Heart left ventricle (tissue), 16 donors: ENCODE results near the gene BAIAP2. TPM values are rescaled to one million over a fixed set of nuclear protein-coding genes. Genes with fewer than 3 reads are reported as not detected.

Source experiments
- ATAC-seq, 4 donors: fragments of 200-7000 bp; cut with Tn5 transposase; one replicate each; pipeline ENCODE4 v1.9.1; 2020 to 2022; ENCODE audit warnings: moderate library complexity in 4 of 4, mild to moderate bottlenecking in 3 of 4, moderate number of reproducible peaks in 1 of 4
- DNase-seq, 5 donors: peaks; one replicate each; pipeline ENCODE4 v3.0.0-alpha.2; 2020
- H3K27ac ChIP-seq, 12 donors: fragments of 200-600 bp; sonication (generic) in 4 of 12; one replicate each; pipeline versions ENCODE4 v1.5.0 to v1.8.0; 2016 to 2022; ENCODE audit warnings: mild to moderate bottlenecking in 2 of 12
- H3K27me3 ChIP-seq, 9 donors: fragments of 200-600 bp; sonication (generic) in 2 of 9; one replicate each; pipeline versions ENCODE4 v1.5.1 to v1.8.0; 2016 to 2022; ENCODE audit warnings: mild to moderate bottlenecking in 3 of 9
- H3K36me3 ChIP-seq, 9 donors: fragments of 200-600 bp; sonication (generic) in 2 of 9; one replicate each; pipeline versions ENCODE4 v1.5.0 to v1.8.0; 2018 to 2022; ENCODE audit warnings: mild to moderate bottlenecking in 2 of 9
- H3K4me1 ChIP-seq, 12 donors: fragments of 200-600 bp; sonication (generic) in 4 of 12; one replicate each; pipeline versions ENCODE4 v1.5.0 to v1.8.0; 2016 to 2022; ENCODE audit warnings: mild to moderate bottlenecking in 3 of 12
- H3K4me3 ChIP-seq, 12 donors: fragments of 200-600 bp; sonication (generic) in 4 of 12; one replicate each; pipeline versions ENCODE4 v1.5.0 to v1.8.0; 2017 to 2022; ENCODE audit warnings: mild to moderate bottlenecking in 9 of 12, moderate library complexity in 4 of 12
- H3K9me3 ChIP-seq, 12 donors: fragments of 200-600 bp; sonication (generic) in 4 of 12; one replicate each; pipeline versions ENCODE4 v1.5.0 to v1.8.0; 2016 to 2022; ENCODE audit warnings: mild to moderate bottlenecking in 1 of 12
- CTCF ChIP-seq, 12 donors: fragments of 200-600 bp; sonication (generic) in 4 of 12; IDR thresholded peaks; one replicate each; pipeline versions ENCODE4 v1.5.0 to v1.8.0; 2018 to 2022; ENCODE audit warnings: antibody characterized with exemption in 12 of 12, mild to moderate bottlenecking in 5 of 12
- POLR2A ChIP-seq, 2 donors: fragments of 450-650 bp; IDR thresholded peaks; one replicate each; pipeline ENCODE4 v1.6.1; 2017; ENCODE audit warnings: antibody characterized with exemption in 2 of 2, mild to moderate bottlenecking in 2 of 2, moderate library complexity in 2 of 2
- WGBS, 4 donors: extraction: QIAGEN DNeasy Blood & Tissue Kit in 2 of 4; methylation state at CpG; one replicate each; pipeline versions ENCODE4 v1.1.5 to v1.1.7; 2013 to 2018; 5-methylcytosine and 5-hydroxymethylcytosine counted together
- intact Hi-C, 10 donors: fragments of 100-400 bp; cut with DNase I; formaldehyde crosslinking; loops; one replicate each; pipeline versions ENCODE4 v1.11.1 to v1.14.2; 2022
- polyA plus RNA-seq, 2 donors: library from polyadenylated mRNA; stranded (reverse); fragments of 200-250 nt; gene quantifications; one replicate each; pipeline ENCODE4 v1.2.3, GENCODE V29; 2013
- total RNA-seq, 9 donors: library from RNA; depleted of rRNA in 2 of 9; stranded (reverse); fragments of >200 nt in 2 of 9; fragmentation: NEBNext Ultra II Directional in 3 of 9; extraction: Animal tissue kit (Norgen Biotek cat#: 25700) in 3 of 9; gene quantifications; one replicate each; pipeline versions ENCODE4 v1.1.0 to v1.2.4, GENCODE V29; 2016 to 2023
- donor health status: ischemic (EF 13 %, LVEDD 7.1; RV severe dilation, severe dysfunction).
- donor health status: healthy with polysubstance abuse.
- donor health status: DM: no; HTN: yes; CAD: no.
- donor health status: DM: no; HTN: no; CAD: no.
- donor health status: ischemic (EF 25% LVEDD 6.9; RV normal size, moderate dysfunction).
- donor health status: ischemic (EF 25% LVEDD 5.7; RV mildly dilated, moderate dysfunction).
- donor health status: healthy.
- donor health status: DM: yes; HTN: yes; CAD: no.
- donor health status: ischemic (EF 35%, LVEDD 5.7; RV mildly dilated, moderate dysfunction).
- donor health status: nonischemic (EF 11% LVEDD 7.7; RV severe dilation, severe dysfunction).
- donor health status: DM: yes; HTN: yes; CAD: no.
- donor health status: PGD.
- donor health status: ischemic (EF 29% LVEDD 5.4; RV normal size, mild dysfunction).
- donor health status: nonischemic (EF 23%, LVEDD 6.1; RV moderate dilation, normal function).

Gene BAIAP2
- total and polyA plus RNA-seq, 11 donors = 8.9 to 30.2 (median 18.5) TPM

- no peak overlapping the region for H3K27ac ChIP-seq
- H3K36me3 ChIP-seq = peaks cover 0 to 15% (median 12%) of the 10 kb centered on the region in 9 donors
- intact Hi-C loops = no loop called here
- WGBS, 4 donors = 3 to 8% (median 6%) methylated on average over 25 to 72 of the region's 72 CpGs
- peaks cover 0 to 37% (median 26%) of the 10 kb centered on the region in 12 donors for H3K4me1 ChIP-seq
- H3K27me3 ChIP-seq = peaks cover 10 to 32% (median 16%) of the 10 kb centered on the region in 9 donors
- H3K4me3 ChIP-seq = peak overlapping the region in 7 of 12 donors; percentile 13 to 37 (median 23)
- DNase-seq (peak in 1 of 5 donors; percentile 29), ATAC-seq (peak in 1 of 4 donors; percentile 4)
- TF ChIP-seq CTCF (IDR thresholded peaks at IDR 0.05) (no peak), POLR2A (IDR thresholded peaks at IDR 0.05) (no peak)
- H3K9me3 ChIP-seq = no peaks in the 10 kb centered on the region
Observed at GRCh38 chr17:81003711-81004475, 31.1 kb upstream of the BAIAP2 start.

DNA sequence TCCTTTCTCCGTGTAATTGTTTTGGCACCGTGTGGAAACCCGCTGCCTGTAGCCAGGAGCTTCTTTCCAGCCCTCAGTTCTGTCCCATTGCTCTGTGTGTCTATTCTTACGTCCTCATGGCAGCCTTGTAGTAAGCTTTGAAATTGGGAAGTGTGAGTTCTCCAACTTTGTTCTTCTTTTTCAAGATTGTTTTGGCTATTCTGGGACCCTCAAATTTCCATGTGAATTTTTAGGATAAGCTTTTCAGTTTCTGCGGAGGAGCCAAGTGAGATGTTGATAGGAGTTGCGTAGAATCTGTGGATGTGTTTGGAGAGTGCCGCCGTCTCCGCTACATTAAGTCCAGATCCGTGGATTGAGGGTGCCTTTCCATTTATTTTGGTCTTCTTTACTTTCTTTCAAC is 28.1 kb upstream of the BAIAP2 start:
- 71 to 77% (median 74%) methylated on average over 10 of the region's 10 CpGs for WGBS, 4 donors
- TF ChIP-seq POLR2A (IDR thresholded peaks at IDR 0.05) (no peak), CTCF (IDR thresholded peaks at IDR 0.05) (no peak)
- intact Hi-C loops = no loop called here

DNA sequence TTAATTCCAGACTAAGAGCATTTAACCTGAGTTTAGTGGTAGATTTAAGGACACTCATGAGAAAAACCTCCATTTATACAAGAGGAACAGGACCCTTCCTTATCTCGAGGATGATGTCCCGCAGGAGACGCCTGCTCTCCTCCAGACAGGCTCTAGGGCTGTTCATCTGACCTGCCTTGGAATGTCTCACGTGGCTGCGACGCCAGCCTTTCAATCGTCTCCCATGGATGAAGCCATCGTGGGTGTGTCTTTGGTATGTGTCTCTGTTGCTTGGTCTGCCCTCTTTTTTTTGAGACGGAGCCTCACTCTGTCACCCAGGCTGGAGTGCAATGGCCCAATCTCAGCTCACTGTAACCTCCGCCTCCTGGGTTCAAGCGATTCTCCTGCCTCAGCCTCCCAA is 26.8 kb upstream of the BAIAP2 start:
- TF ChIP-seq POLR2A (IDR thresholded peaks at IDR 0.05) (no peak), CTCF (IDR thresholded peaks at IDR 0.05) (no peak)
- intact Hi-C loops = no loop called here
- no peak overlapping the region for H3K4me3 ChIP-seq
- WGBS, 4 donors = 65 to 74% (median 73%) methylated on average over 10 to 11 of the region's 11 CpGs
- H3K4me1 ChIP-seq = peaks cover 0 to 15% (median 10%) of the 10 kb centered on the region in 12 donors
- H3K36me3 ChIP-seq = no peaks in the 10 kb centered on the region
- H3K9me3 ChIP-seq = peaks cover 0 to 14% (median 6%) of the 10 kb centered on the region in 12 donors
- ATAC-seq (no peak), DNase-seq (peak in 1 of 5 donors; percentile 5)
- H3K27me3 ChIP-seq = peaks cover 10 to 26% (median 15%) of the 10 kb centered on the region in 9 donors
- no peak overlapping the region for H3K27ac ChIP-seq

More for the DNA sequence above, 28.1 kb upstream of the BAIAP2 start:
- Histone ChIP-seq H3K36me3 (no peaks in the 10 kb centered on the region), H3K9me3 (peaks cover 0 to 14% (median 6%) of the 10 kb centered on the region in 12 donors), H3K4me3 (no peak overlapping the region), H3K4me1 (peaks cover 0 to 23% (median 18%) of the 10 kb centered on the region in 12 donors), H3K27me3 (peaks cover 10 to 32% (median 16%) of the 10 kb centered on the region in 9 donors), H3K27ac (no peak overlapping the region)
- no peak for ATAC-seq
- no peak for DNase-seq

GRCh38 chr17:81009136-81009535 is 25.8 kb upstream of the BAIAP2 start:
- Histone ChIP-seq H3K36me3 (no peaks in the 10 kb centered on the region), H3K4me3 (no peak overlapping the region), H3K4me1 (peaks cover 0 to 6% (median 4%) of the 10 kb centered on the region in 12 donors), H3K9me3 (peaks cover 0 to 14% (median 6%) of the 10 kb centered on the region in 12 donors), H3K27me3 (peaks cover 4 to 17% (median 5%) of the 10 kb centered on the region in 9 donors), H3K27ac (no peak overlapping the region)
- TF ChIP-seq CTCF (IDR thresholded peaks at IDR 0.05) (no peak), POLR2A (IDR thresholded peaks at IDR 0.05) (no peak)
- DNase-seq (peak in 1 of 5 donors; percentile 18), ATAC-seq (no peak)
- intact Hi-C loops = no loop called here
- WGBS, 4 donors = 80 to 93% (median 85%) methylated on average over 12 to 14 of the region's 14 CpGs
